ENCODE results near the gene TSPAN9. TPM values are rescaled to one million over a fixed set of nuclear protein-coding genes. Genes with fewer than 3 reads are reported as not detected.

TSPAN9 gene
- total RNA-seq, 3 donors from 2014 or later (not counting 1 experiment from before 2014, with no cell fraction given): 0.86 to 1.6 (median 1.1) TPM

- Mint-ChIP-seq H3K9me3 (no peaks in the 10 kb centered on the region), H3K4me1 (no peaks in the 10 kb centered on the region), H3K4me3 (no peak overlapping the region), H3K27me3 (ENCODE audit: low read depth in 2 of 2) (peaks cover 19% of the 10 kb centered on the region in 2 donors), H3K27ac (no peak overlapping the region), H3K36me3 (no peaks in the 10 kb centered on the region)
- ATAC-seq (no peak), DNase-seq (no peak)
- H3K36me3 ChIP-seq (ENCODE audit: control insufficient read depth, insufficient read depth, low read length): no peaks in the 10 kb centered on the region
- no peaks in the 10 kb centered on the region for H3K4me1 ChIP-seq (ENCODE audit: control insufficient read depth, insufficient read depth, low read length)
- no peaks in the 10 kb centered on the region for H3K27me3 ChIP-seq (ENCODE audit: control insufficient read depth, insufficient read depth, low read length)
- no peaks in the 10 kb centered on the region for H3K9me3 ChIP-seq (ENCODE audit: control insufficient read depth, insufficient read depth, low read length)
- TF ChIP-seq CTCF (IDR thresholded peaks at IDR 0.05): no peak
- H3K4me3 ChIP-seq (ENCODE audit: low read length): no peak overlapping the region
- intact Hi-C loops (cut with micrococcal nuclease): loop anchor here (5.0 kb wide), 1 partner anchor 140 kb away; no protein-coding TSS in a partner anchor
- 79% methylated on average over 7 of the region's 8 CpGs for WGBS (ENCODE audit: insufficient coverage)
- H3K27ac ChIP-seq (ENCODE audit: low read length): no peak overlapping the region
These were observed 60.1 kb downstream of the TSPAN9 start for GRCh38 chr12:3137268-3137781.

- H3K4me3 Mint-ChIP-seq: no peak overlapping the region
- 79% methylated on average over 17 of the region's 17 CpGs for WGBS (ENCODE audit: insufficient coverage)
- Histone ChIP-seq H3K4me3 (ENCODE audit: low read length) (no peak overlapping the region), H3K27me3 (ENCODE audit: control insufficient read depth, insufficient read depth, low read length) (no peaks in the 10 kb centered on the region), H3K36me3 (ENCODE audit: control insufficient read depth, insufficient read depth, low read length) (no peaks in the 10 kb centered on the region), H3K4me1 (ENCODE audit: control insufficient read depth, insufficient read depth, low read length) (no peaks in the 10 kb centered on the region), H3K9me3 (ENCODE audit: control insufficient read depth, insufficient read depth, low read length) (no peaks in the 10 kb centered on the region), H3K27ac (ENCODE audit: low read length) (no peak overlapping the region)
- TF ChIP-seq CTCF (IDR thresholded peaks at IDR 0.05): no peak
- DNase-seq (no peak), ATAC-seq (no peak)
- peaks cover 13 to 14% of the 10 kb centered on the region in 2 donors for H3K27me3 Mint-ChIP-seq (ENCODE audit: low read depth in 2 of 2)
- H3K9me3 Mint-ChIP-seq: no peaks in the 10 kb centered on the region
- intact Hi-C loops (cut with micrococcal nuclease): loop anchor here (5.0 kb wide), 1 partner anchor 139 kb away; no protein-coding TSS in a partner anchor
- no peak overlapping the region for H3K27ac Mint-ChIP-seq
- H3K36me3 Mint-ChIP-seq: no peaks in the 10 kb centered on the region
- H3K4me1 Mint-ChIP-seq: no peaks in the 10 kb centered on the region
These were observed 60.8 kb downstream of the TSPAN9 start for GRCh38 chr12:3137814-3138445.

- H3K9me3 ChIP-seq (ENCODE audit: control insufficient read depth, insufficient read depth, low read length): no peaks in the 10 kb centered on the region
- H3K4me1 Mint-ChIP-seq: no peaks in the 10 kb centered on the region
- no peaks in the 10 kb centered on the region for H3K36me3 ChIP-seq (ENCODE audit: control insufficient read depth, insufficient read depth, low read length)
- ATAC-seq (no peak), DNase-seq (no peak)
- peaks cover 11 to 13% of the 10 kb centered on the region in 2 donors for H3K27me3 Mint-ChIP-seq (ENCODE audit: low read depth in 2 of 2)
- no peak overlapping the region for H3K4me3 ChIP-seq (ENCODE audit: low read length)
- no peak overlapping the region for H3K27ac Mint-ChIP-seq
- WGBS (ENCODE audit: insufficient coverage): 55% methylated on average over 9 of the region's 11 CpGs
- H3K27me3 ChIP-seq (ENCODE audit: control insufficient read depth, insufficient read depth, low read length): no peaks in the 10 kb centered on the region
- H3K4me1 ChIP-seq (ENCODE audit: control insufficient read depth, insufficient read depth, low read length): no peaks in the 10 kb centered on the region
- no peaks in the 10 kb centered on the region for H3K36me3 Mint-ChIP-seq
- no peak overlapping the region for H3K27ac ChIP-seq (ENCODE audit: low read length)
- TF ChIP-seq CTCF (IDR thresholded peaks at IDR 0.05): no peak
- intact Hi-C loops (cut with micrococcal nuclease): loop anchor here (5.0 kb wide), 1 partner anchor 138 kb away; no protein-coding TSS in a partner anchor
- no peaks in the 10 kb centered on the region for H3K9me3 Mint-ChIP-seq
- H3K4me3 Mint-ChIP-seq: no peak overlapping the region
These were observed 61.8 kb downstream of the TSPAN9 start for GRCh38 chr12:3138941-3139511.

Data from natural killer cell (primary cell).